Measurements from ENCODE around the gene PNCK.
A peak's percentile ranks its signal among the peaks of the same experiment; 100 is the strongest.
"Not testable (repeated sequence)": the region's sequence is repeated elsewhere in the genome, so short reads cannot be mapped to it uniquely, and the experiment has no call there.

PNCK gene

DNA sequence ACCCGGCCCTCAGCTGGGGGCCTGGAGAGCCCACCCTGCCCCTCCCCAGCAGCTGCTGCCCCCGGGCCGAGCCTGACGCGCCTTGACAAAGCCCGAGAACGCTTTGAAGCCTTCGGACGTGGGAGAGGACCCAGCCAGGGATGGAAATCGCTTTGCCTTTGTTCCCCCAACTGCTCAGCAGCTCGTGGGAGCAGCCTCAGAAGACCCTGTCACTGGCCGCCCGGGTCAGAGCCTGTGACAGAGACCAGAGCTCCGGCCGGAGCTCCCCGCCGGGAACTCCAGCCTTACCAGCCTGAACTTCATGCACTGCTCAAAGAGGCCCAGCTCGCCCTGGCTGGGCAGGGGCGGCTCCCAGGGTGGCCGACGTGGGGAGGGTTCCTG is 11.5 kb upstream of the PNCK start:
- no peak for DNase-seq

DNA sequence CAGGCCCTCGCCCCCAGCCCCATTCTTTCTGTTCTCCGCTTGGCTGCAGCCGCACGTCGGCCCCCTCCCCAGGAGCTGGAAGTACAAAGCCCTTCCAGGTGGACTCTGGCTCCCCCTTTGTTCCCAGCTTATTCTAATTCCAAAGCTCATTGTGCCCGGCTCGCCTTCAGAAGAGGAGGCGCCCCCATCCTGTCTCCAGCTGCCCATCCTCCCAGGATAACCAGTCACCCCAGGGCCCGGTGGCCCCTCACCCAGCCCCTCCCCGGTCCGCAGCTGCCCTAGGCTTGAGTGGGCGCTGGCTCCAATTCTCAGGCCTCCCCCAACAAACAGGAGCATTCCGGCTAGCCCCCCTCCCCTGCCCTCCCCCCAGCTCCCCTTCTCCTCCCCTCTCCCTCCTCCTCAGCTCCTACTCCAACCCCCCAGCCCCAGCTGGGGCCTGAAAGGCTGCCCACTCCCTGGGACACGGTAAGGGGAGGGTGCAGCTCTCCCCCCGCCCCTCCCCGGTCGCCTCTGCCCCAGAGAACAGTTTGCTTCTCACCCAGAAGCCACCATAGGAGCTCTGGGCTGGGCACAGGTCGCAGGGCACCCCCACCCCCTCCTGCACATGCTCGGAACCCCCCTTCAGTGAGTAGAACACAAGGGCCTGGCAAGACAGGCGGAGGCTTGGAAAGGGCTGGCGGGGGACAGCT is 11.0 kb upstream of the PNCK start:
- DNase-seq: no peak

DNA sequence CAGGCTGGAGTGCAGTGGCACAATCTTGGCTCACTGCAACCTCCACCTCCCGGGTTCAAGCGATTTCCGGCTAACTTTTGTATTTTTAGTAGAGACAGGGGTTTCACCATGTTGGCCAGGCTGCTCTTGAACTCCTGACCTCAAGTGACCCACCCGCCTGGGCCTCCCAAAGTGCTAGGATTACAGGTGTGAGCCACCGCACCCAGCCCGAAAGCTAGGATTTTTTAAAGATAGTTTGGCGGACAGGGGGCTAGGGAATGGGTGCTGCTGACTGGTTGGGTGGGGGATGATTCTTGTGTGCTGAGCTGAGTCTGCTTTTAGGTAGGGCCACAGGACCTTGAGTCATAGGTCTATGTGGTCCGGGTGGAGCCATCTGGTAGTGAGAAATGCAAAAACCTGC is 9.9 kb upstream of the PNCK start:
- DNase-seq: not testable (repeated sequence)

DNA sequence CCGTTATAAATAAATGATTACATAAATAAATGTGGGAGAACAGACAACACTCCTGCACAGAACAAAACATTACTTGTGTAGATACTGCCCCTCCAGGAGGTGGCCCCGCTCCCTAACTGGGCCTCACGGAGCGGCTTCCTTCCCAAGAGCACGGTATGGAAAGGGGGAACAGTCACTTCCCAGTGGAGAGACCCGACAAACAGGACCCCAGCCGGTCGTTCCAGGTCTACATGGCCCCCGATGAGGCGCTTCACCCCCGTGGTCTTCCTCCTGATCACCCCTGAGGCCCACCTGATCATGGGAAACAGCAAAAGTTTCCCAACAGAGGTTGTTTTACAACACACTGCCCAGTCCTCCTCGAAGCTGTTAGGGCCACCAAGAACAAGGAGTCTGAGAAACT is 7.6 kb upstream of the PNCK start:
- DNase-seq: no peak

DNA sequence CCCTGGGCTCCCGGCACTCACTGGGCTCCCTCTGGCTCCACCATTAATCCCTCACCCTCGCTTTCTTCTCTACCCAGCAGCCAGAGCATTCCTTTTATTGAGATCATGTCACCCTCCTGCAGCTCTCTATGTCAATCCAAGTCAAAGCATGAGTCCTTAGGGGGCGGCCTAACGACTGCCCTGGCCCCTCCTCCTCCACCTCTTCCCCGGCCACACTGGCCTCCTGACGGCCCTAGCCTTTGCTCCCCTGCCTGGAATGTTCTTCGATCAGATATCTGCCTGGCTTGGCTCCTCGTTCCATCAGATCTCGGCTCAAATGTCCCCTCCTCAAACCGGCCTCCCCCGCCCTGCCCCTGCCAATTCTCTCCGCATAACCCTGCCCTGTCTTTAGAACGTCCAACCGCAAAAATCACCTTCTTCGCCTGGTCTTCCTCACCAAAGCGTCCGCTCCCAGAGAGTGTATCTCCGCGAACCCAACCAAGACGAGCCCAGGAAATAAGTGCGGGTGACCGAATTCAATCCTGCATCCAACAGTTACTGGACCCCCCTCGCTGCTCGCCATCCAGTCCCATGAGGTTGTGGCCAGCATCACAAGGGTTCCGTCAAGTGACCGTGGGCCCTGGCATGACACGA is 722 bp upstream of the PNCK start:
- DNase-seq: no peak

DNA sequence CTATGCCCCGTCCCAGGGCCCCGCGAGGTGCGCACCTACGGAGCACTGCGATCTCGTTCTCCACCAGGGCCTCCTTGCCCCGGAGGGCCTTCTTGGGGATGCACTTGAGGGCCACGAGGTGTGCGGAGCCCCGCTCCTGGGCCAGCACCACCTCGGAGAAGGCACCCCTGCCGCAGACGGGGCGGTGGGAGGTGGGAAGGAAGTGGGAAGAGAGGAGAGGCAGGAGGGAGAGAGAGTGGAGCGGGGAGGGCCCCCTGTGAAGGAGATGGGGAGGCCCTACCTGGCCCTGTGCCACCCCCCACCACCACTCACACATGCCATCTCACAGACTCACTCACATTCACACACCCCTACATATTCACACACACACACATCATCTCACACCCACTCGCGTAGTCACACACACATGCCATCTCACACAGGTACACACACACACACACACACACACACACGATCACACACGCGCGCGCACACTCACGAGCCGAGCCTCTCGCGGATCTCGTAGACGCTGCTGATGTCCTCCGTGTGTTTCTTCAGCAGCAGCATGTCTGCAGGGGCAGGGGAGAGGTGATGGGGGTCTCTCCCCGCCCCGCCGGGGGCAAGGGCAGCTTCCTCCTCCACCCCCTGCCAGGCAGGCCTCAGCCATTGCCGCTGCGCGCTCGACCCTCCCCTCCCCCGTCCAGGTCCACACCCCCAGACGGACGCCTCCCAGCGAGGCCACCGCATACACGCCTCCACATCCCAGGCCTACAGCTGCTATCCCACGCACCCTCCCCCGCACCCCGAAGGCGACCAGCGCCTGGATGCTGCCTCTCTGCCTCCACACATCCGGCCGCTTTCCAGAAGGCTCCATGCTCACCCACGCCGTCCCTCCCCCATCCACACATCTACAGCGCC is 834 bp downstream of the PNCK start:
- DNase-seq: no peak

DNA sequence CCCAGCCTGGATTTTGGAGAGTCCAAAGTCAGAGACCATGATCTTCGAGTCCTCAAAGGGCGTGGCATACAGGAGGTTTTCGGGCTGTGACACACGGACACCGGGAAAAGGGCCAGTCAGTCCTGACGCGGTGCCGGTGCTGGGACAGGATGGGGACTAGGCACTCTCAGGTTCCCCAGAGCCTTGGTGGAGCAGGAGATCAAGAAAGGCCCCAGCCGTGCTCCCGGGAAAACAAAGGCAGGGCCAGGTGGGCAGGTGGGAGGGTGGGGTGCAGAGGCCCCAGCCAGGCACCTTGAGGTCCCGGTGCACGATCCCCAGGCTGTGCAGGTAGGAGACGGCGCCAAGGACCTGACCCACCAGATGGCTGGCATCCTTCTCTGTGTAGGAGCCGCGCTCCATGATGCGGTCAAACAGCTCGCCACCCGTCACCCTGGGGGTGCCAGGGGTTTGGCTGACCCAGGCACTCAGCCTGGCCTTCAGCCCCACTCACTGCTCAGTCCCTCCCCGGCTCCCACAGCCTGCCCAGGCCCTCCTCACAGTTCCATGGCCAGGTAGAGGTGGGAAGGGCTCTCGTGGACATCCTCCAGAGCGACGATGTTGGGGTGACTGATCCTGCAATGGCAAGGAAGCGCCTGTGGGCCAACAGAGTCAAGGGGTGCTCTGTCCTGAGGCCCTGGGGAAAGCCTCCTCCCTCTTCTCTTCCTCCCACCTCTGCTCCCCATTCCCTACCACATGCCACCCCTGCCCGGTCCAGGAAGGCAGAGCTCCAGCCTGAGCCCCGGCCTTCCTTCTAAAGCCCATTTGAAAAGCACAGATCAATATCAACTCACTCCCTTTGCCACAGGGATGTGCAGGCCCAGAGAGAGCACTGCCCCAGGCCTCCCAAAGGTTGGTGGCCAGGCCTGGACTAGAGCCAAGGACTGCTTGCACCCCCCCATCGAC is 1.8 kb downstream of the PNCK start:
- no peak for DNase-seq

DNA sequence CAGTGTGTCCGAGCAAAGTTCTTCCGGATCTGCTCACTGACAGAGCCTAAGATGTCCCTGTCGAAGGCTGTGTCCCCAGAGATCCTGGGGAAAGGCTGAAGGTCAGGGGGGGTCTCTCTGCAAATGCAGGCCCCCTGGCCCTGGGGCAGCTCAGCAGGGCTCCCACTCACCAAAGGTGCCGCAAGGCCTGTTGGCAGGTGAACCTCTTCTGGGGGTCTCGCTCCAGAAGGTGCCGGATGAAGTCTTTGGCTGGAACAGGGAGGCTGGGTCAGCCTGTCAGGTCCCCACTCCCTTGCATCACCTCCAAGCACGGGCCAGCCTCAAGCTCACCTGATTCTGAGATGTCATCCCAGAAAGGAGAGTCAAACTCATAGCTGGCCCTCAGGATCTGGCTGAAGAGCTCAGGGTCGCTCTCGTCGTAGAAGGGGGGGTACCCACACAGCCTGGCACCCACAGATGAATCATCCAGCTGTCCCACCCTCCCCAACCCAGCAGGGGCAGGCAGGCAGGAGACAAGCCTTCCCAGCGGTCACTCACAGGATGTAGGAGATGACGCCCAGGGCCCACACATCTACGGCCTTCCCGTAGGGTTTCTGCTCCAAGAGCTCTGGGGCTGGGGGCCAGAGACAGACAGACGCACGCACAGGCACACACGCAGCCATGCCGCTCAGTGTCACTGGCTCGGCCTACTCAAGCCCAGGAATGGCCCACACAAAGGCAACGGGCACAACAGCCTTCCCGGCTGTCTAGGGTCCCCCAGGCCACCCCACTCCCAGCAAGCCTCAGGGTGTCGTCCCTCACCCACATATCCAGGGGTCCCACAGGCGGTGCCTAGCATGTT is 2.6 kb downstream of the PNCK start:
- DNase-seq: no peak

DNA sequence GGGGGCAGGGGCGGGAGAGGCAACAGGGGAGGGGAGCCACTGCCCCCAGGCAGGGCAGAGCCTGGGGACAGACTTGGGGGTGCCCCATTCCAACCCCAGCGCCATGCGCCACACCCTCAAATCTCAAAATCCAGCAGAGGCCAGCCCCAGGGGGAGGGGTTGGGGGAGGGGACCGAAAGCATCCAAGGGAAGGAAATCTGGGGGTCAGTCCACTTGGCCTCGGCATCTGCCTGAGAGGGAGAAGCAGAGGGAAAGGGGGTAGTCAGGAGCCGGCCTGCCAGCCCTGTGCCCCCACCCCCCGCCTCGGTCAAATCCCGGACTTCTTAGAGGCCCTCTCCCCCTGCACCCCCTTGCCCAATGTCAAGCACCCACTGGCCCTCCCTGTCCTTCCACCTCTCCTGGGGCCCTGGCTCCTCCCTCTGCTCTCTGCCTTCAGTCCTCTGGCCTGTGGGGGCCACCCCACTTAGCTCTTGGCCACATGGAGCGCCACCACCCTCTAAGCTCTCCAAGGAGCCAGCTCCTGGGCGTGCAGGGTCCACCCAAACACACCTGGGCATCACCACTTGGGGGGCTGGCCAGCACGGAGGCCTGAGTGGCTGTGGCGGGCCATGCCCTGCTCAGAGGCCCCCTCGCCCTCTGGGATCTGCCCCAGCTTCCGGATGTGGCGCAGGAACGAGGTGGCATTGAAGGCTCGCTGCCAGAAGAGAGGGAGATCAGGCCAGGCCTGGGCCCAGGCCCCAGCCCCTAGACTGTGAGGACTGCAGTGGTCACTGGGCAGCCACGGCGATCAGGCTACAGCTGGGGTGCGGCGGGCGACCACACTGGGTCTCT is 3.5 kb downstream of the PNCK start:
- no peak for DNase-seq

DNA sequence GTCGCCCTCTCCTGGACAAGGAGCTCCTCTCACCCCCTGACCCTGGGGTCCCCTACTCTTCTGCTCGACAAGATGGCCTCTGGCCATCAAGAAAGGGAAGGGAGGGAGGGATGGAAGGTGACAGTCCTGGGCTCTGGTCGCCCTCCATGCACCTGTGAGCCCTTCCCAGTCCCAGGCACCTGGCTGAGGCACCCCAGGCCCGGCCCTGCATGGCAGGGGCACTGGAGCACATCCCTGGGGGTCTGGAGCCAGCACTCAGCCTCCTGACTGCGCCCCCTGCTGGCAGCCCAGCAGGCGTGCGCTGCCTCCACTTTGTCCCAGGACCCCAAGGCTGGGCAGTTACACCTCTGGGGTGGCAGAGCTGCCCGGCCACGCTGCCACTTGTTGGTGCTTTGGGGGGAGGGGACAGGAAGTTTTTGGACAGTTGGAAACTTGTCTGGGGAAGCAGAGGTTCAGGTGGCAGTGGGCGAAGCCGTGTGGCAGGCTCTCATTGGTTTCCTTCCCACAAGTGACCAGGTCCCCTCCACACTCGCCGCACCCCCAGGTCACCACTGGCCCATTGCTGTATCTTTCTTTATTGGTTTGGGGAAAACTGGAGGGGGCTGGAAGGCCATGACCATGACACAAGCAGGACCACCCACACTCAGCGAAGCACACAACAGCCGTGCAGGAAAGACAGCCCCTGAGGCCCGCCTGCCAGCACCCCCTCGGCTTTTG is 4.3 kb downstream of the PNCK start:
- peak in 1 of 2 experiments; percentile 38 for DNase-seq

DNA sequence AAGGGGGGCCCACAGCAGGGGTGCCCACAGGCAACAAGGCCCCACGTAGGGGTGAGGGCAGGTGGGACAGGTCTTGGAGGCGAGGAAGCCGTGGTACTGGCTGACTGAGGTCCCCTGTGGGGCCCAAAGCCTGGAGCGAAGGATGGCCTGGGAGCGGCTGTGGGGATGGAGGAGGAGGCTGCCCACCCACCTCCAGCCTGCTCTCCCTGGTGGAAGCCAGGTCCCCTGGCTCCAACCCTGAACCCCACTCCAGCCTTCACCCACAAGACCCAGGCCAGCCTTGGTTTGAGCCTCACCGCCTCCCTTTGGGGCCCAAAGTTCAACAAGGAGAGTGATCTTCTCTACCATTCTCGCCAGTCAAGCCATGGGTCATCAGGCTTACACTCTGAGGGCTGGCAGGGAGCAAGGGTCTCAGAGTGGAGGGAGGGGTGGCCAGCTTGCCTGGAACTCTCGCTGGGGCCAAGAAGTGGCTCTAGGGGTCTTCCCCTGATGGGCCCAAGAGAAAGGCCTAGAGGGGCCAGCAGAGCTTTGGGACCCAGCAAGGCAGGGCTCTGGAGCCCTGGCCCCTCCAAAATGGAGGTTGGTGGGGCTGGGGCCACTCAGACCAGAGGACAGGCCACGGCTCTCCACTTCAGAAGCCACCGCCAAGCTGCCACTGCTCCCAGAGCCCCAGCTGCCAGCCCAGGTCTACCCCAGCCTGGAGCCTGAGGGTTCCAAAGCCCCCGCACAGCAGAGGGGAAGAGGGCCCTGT is 5.0 kb downstream of the PNCK start:
- DNase-seq: no peak

DNA sequence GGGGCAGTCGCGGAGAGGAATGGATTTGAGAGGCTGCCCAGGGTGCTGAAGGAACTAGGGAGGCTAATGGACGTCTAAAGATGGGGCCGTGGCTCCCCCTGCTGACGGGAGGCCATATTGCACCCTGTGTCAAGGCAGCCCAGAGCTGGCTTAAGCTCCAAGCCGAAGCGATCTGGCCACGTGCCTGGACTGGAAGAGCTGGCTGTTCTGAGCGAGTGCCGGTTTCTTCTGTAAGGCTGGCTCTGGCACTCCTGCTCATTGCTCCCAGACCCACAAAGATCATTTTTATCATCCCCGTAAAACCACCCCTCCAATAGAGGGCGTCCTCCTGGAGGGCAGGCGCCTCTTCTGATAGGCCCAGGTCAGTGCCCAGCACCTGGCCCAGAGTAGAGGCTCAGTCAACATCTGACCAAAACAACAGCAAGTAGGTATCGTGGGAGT is 5.6 kb downstream of the PNCK start:
- peak; percentile 61 to 72 for DNase-seq

DNA sequence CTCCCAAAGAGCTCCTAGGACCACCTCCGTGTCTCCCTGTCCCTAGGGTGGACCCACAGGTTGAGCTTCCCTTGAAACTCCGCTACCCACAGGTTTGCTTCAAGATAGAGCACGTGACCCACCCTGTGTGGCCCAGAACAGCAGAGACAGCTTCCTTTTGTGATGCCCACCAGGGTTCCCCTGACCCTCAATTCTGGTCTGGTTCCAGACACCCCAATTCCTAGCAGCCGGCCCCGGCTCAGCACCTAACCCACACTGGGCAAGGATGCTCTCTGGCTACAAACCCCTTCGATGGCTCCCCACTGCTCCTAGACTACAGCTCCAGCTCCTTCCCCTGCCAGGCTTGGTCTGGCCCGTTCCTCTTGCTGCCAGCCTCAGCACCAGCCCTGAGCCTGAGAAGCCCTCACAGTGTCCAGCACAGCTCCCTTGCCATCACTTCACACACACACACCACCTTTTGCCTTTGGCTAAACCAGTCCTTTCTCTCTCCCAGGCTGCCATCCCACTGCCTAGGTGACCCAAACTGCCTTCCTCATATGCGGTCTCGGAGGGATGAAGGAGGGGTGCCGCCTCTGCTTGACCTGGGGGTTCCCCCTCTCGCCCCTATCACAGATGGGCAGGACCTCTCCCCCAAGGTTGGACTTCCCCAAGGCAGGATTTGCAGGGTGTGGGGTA is 6.2 kb downstream of the PNCK start:
- no peak for DNase-seq

DNA sequence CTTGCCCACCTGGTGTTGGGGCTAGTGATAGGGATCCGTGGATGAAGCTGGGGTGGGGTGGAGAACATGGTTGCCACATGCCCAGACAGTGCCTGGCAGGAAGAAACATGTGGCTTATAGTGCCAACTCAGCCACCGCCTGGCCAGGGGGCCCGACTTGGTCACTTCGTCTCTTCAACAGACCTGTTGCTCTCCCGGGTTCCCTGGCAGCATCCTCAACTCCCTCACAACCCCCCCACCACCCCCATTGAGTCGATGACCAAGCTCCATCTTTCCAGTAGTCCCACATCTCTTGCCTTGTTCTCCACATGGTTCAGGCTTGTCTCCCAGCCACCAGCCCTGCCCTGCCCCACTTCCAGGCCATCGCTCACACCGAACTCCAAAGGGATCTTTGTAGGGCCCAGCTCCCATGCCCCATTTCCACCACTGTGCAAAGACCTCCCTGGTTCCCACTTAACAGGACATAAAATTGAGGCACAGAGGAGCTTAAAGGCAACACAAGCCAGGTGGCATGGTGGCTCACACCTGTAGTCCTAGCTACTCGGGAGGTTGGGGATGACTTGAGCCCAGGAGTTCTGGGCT is 7.8 kb downstream of the PNCK start:
- DNase-seq: no peak

DNA sequence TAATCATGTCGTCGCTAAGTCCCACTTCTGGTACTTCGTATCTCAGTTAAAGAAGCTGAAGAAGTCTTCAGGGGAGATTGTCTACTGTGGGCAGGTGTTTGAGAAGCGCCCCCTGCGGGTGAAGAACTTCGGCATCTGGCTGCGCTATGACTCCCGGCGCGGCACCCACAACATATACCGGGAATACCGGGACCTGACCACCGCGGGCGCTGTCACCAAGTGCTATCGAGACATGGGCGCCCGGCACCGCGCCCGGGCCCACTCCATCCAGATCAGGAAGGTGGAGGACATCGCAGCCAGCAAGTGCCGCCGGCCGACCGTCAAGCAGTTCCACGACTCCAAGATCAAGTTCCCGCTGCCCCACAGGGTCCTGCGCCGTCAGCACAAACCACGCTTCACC is 11.3 kb downstream of the PNCK start:
- DNase-seq: peak in 1 of 2 experiments; percentile 58

DNA sequence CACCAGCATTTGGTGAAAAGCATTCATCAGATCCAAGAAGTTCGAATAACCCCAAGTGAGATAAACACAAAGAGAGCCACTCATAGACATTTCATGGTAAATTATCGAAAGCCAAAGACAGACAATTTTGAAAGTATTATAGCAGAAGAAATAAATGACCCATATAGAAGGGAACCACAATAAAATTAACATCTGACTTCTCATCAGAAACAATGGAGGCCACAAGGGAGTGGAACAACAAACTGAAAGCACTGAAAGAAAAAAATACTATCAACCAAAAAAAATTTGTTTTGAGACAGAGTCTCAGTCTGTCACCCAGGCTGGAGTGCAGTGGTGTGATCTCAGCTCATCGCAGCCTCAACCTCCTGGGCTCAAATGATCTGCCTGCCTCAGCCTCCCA is 14.3 kb downstream of the PNCK start:
- no peak for DNase-seq

DNA sequence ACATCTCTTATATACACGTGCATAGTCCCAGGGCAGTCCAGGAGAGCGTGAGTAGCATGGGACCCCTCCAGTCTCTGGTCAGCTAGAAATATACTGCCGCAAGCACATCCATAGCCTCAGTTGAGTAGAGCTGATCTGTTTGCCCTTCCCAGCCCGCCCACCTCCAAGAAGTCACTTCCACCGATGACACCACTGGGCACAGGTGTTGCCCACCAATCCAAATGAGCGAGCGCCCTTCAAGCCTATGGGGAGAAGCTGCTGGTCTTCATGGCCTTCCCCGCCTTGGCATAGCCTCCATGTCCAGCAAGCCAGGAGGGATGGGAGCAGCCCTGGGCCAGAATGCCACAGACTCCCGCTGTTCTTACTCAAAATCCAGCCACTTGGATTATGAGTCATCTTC is 16.5 kb downstream of the PNCK start:
- no peak for DNase-seq

DNA sequence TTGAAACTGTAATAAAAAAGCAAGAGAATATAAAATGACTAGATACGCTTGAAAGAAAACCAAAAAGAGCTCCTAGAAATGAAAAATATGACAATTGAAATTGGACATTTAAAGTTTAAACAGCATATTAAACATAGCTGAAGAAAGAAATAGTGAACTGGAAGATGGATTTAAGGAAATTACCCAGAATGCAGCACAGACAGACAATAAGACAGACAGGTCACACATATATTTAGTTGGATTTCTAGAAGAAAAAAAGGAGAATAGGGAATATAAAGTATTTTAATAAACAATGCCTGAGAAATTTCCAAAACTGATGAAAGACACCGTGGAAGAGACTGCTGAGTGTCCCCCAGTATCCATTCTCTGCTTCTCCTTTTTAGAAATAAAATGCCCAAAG is 20.1 kb downstream of the PNCK start:
- DNase-seq: no peak

Measured in NCI-H1930 (cell line).